ENCODE measurements around the gene CERS3.

DNA sequence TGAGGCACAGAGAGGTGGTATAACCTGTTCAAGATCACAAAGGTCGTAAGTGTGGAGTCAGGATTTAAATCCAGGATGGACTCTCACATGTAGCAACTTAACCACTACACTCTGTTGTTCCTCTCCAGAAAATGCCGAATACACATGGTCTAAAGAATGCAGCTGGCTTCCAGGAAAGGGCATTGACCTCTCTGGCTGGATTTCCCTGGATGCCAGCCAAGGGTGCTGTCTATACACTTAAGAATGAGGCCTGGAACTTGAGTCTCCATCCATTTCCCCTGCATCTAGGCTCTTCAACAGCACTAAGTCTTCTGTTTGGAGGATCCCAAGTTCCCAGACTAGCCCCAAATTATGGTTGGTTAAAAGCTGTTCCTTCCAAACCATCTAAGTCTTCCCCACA, 60.5 kb downstream of the CERS3 start:
- TF ChIP-seq, protein P1, sequence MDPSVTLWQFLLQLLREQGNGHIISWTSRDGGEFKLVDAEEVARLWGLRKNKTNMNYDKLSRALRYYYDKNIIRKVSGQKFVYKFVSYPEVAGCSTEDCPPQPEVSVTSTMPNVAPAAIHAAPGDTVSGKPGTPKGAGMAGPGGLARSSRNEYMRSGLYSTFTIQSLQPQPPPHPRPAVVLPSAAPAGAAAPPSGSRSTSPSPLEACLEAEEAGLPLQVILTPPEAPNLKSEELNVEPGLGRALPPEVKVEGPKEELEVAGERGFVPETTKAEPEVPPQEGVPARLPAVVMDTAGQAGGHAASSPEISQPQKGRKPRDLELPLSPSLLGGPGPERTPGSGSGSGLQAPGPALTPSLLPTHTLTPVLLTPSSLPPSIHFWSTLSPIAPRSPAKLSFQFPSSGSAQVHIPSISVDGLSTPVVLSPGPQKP (IDR thresholded peaks at IDR 0.05; ENCODE audit: low read depth, low read length), result no peak
- TF ChIP-seq POLR2A (IDR thresholded peaks at IDR 0.05; ENCODE audit: low read depth, low read length) (no peak), MYC (IDR thresholded peaks at IDR 0.05; ENCODE audit: insufficient read depth, insufficient read length, insufficient replicate concordance, low read length, severe bottlenecking) (no peak)
